HG03521 (cell line): ENCODE results near the gene GARNL3.

Experiments
- ATAC-seq: cut with Tn5 transposase; IDR thresholded peaks from one replicate; pipeline ENCODE4 v1.9.1; 2021; ENCODE audit warnings: mild to moderate bottlenecking, moderate library complexity; ENCODE audit not compliant: unreplicated experiment

Gene GARNL3

DNA sequence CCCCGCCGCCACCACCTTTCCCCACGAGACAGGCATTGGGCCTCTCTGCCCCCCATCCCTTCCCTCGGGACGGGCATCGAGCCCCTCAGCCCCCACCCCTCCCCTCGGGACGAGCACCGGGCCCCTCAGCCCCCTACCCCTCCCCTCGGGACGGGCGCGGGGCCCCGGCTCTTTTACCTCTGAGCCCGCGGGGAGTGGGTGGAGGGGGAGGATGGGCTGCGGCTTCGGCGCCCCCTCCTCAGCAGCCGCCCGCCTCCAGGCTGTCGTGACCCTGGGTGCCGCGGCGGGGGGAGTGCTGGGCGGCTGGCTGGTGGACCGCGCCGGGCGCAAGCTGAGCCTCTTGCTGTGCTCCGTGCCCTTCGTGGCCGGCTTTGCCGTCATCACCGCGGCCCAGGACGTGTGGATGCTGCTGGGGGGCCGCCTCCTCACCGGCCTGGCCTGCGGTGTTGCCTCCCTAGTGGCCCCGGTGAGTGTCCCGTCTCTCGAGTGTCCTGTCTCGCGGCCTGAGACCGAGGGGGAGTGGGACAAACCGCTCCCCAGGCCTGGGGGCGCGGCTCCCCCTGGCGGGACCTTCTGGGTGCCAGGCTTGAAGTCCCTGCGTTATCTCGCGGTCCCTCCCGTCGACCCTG lies 133.2 kb downstream of the GARNL3 start:
- ATAC-seq = no peak

GRCh38 chr9:127398275-127398647 lies 133.7 kb downstream of the GARNL3 start:
- no peak for ATAC-seq

DNA sequence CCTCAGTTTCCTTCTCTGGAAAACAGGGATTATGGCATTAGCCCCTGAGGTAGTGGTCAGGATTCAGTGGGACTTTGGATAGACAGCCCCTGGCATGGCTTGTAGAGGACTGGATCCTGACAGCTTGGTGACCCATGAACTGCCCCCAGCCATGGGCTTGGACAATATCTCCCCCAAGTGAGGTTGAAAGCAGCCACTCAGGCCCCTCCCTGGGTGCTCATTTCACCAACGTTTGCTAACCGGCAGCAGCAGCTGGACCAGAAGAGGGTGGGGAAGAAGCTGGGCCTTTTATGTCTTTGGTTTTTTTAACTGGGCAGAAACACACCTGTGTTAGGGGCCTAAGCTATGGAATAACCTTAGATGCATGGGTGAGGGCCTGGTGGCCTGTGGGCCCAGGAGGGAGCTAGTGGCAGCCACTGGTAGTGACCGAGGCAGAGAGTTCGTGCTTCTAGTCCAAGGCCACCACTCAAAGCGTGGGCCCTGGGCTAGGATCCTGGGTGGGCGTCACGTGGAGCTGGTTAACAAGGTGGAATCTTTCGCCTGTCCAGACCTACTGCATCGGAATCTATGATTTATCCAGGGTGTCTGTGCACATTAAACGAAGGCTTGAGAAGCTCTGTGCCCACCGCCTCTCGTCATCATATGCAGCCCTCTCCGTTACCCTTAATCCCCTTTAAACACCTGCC lies 134.3 kb downstream of the GARNL3 start:
- ATAC-seq = no peak

- no peak for ATAC-seq
Observed at GRCh38 chr9:127399736-127400269, 135.2 kb downstream of the GARNL3 start.

- no peak for ATAC-seq
Observed at GRCh38 chr9:127402401-127403090, 138.0 kb downstream of the GARNL3 start.

GRCh38 chr9:127403507-127404192 lies 139.1 kb downstream of the GARNL3 start:
- no peak for ATAC-seq

- ATAC-seq = no peak
Observed at GRCh38 chr9:127404631-127405030, 140.1 kb downstream of the GARNL3 start.

DNA sequence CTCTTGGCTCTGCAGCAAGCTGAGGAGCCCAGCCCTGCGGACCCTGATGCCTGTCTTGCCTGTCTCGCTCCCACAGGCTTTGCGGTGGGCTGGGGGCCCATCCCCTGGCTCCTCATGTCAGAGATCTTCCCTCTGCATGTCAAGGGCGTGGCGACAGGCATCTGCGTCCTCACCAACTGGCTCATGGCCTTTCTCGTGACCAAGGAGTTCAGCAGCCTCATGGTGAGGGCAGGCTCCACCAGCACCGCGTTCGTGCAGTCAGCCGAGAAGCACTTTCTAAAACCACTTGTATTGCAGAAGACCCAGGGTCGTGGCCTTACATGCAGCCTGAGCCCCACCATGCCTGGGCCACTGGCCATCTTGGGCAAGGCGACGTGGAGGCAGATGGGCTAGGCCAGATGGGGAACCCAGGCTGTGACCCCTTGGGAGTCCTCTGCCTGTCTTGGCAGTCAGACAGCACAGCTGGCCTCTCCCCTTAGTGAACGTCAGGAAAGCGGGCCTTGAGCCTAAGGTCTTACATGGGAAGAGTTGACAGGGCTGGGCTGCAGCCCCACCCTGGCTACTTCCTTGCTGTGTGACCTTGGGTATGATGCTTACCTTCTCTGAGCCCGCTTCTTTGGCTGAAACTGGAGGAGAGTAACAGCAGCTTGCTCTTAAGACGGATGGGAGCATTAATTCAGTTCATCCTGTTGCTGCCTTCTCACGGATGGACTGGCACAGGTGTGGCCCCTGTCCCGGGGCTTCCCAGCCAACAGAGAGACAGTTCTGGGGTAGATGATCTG lies 141.0 kb downstream of the GARNL3 start:
- no peak for ATAC-seq

DNA sequence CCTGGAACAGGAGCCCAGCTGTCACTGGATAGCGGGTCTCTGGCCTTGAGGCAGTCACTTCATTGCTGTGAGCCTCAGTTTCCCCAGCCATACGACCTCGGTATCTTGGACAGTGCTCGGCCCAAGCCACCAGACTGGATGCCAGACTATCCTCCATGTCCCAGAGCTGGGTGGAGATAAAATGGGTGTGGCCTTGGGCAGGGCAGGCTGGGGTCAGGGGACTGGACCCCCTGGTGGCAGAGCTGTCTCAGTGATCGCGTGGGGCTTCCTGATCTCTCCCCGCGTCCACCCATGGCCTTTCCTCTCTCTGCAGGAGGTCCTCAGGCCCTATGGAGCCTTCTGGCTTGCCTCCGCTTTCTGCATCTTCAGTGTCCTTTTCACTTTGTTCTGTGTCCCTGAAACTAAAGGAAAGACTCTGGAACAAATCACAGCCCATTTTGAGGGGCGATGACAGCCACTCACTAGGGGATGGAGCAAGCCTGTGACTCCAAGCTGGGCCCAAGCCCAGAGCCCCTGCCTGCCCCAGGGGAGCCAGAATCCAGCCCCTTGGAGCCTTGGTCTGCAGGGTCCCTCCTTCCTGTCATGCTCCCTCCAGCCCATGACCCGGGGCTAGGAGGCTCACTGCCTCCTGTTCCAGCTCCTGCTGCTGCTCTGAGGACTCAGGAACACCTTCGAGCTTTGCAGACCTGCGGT lies 142.4 kb downstream of the GARNL3 start:
- no peak for ATAC-seq

- ATAC-seq = no peak
Observed at GRCh38 chr9:127407492-127407843, 142.9 kb downstream of the GARNL3 start.

DNA sequence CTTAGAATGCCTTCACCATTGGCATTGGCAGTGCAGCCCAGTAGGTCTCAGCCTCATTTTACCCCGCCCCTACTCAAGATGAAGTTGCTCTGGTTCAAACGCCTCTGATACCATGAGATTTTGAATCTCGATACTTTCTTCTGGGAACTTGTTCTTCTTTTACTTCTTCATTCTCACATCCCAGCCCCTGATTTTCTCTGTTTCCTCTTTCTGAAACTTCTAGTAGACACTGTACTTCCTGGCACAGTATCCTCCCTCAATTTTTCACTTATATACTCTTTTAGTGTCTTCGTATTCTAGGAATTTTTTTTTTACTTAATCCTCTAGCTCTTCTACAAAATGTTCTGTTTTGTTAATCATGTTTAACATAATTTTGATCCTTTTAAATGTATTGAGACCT lies 146.5 kb downstream of the GARNL3 start:
- no peak for ATAC-seq

DNA sequence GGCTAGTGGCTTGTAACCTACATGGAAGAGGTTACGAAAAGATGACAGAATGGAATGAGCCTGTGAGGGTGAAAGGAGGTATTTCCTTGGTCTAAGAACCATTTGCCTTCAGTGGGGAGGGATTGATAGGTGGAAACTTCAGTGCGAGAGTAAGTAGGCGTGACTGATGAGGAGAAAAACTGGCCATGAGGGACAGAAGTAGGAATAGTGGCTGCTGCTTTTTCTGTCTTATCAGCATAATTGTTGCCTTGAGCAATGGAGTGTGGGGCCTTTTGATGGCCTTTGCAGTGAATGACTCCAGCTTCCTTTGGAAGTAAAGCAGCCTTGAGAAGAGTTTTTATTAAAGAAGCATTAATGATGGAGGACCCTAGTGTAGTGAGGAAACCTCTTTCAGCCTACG lies 150.6 kb downstream of the GARNL3 start:
- no peak for ATAC-seq

DNA sequence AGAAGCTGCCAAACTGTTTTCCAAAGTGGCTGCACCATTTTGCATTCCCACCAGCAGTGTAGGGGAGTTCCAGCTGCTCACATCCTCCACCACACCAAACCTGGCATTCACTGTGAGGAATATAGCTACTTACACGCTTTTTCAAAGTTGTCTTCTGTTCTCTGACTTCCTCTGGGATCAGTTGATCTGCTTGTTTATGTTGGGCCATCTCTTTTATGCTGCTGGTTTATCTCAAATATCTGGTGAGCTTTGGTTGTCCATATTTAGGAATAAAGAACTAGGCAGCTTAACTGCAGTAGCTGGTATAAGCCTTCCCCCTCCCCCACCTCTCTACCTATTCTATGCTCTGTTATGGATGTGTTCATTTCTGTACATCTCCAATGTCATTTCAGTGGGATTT lies 151.1 kb downstream of the GARNL3 start:
- no peak for ATAC-seq

GRCh38 chr9:127417131-127418036 lies 152.8 kb downstream of the GARNL3 start:
- ATAC-seq = no peak

DNA sequence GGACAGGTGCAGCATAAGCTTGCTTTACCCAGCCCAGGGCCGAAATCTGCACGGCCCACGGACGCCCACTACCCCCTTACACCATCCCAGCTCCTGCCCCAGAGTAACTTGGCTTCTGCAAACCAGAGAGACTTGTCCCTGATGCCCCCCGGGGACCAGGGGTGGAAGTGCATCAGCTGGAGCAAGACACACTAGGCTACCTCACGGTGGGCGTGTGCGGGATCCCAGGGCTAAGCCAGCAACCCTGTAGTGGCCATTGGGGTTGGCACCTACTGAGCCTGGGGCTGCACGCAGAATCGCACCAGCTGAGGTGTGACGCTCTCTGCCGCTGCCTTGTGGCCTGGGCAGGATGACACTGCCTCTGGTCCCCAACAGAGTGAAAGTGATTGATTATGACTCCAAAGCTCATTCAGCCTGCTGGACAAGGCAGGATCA lies 153.5 kb downstream of the GARNL3 start:
- no peak for ATAC-seq

DNA sequence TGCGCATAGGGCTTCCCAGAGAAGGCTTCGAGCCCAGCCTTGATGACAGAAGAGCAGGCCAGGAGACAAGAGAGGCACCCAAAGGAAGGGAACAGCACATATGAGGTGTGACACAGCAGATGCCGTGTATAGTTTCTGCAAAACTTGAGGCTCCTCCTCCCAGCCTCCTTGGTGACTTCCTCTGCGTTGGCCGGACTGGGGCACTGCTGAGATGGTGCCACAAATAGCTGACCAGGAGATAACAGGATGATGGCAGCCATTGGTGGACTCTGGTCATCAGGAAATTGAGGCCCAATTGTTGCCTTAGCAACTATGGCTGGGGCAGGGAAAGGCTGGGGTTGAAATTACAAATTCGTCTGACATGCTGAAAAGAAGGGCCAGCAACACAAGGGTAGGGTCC lies 154.8 kb downstream of the GARNL3 start:
- no peak for ATAC-seq

DNA sequence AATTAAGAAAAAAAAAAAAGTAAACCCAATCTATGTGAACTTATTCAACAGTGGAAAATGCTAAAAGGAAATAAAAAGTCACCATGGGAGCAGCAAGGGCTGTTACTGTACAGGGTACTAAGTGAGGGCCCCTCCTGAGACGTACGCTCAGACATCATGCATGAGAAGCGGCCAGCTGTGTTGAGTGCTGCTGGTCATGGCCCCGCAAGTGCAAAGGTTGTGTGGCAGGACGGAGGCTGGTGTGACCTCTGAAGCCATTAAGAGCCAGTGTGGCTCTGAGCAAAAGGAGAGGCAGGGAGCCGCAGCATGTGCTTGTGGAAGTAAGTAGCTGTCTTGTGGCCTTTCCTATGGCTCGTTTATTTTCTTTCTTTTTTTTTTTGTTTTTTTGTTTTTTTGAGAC lies 156.5 kb downstream of the GARNL3 start:
- no peak for ATAC-seq

DNA sequence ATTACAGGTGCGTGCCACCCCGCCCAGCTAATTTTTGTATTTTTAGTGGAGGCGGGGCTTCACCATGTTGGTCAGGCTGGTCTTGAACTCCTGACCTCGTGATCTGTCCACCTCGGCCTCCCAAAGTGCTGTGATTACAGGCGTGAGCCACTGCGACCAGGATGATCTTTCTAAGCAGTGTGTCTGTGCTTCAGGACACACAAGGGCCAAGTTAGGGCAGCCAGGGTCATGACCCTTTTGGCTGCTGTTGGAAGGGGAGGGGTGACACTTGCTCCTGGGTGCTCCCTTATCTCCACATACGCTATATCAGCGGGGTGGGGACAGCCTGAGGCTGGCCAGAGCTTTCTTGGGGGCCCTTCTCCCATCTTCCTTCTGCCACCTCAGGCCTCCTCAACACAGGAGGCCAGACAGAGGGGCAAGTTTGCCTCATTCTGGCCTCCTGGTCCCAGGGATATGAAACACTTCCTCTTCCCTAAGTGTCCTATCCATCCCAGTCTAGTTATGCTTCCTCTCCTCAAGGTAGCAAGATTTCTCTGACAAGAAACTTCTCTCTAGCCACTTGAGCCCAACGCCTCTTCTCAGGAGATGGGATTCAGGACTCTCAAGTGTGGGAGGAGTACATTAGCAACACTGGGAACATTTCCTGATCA lies 157.7 kb downstream of the GARNL3 start:
- no peak for ATAC-seq

GRCh38 chr9:127422787-127423186 lies 158.2 kb downstream of the GARNL3 start:
- no peak for ATAC-seq
